Upper lobe of left lung (tissue), 4 donors: ENCODE measurements around the gene GPR12.

ENCODE experiments used
- CTCF ChIP-seq, 6 experiments: fragments of 450-650 bp in 4 of 6; fragments of 200-600 bp in 2 of 6; sonication (generic) in 2 of 6; IDR thresholded peaks; one replicate each; pipeline ENCODE4 v1.5.1; 2016 to 2019; ENCODE audit warnings: antibody characterized with exemption in 6 of 6
- POLR2AphosphoS5 ChIP-seq, 2 donors: sonication (generic); formaldehyde crosslinking; IDR thresholded peaks; one replicate each; pipeline ENCODE4 v1.5.1; 2017; ENCODE audit warnings: antibody characterized with exemption in 2 of 2

DNA sequence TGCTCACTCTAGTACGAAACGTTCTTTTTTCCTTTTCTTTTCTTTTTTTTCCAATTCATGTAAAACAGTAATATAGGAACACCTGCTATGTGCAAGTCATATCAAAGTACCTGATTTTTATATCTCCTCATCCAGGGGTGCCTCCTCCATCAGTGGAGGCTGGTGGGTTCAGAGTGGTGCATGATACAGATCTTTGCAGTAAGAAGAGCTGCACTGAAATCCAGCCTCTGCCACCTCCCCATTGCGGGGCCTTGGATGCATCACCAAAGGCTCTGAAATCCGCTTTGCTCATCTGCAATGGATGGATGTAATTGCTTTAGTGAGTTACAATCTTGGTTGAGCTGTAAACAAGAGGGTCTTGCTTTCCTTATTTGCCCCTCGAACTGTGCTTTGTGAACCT, 38.3 kb downstream of the GPR12 start:
- TF ChIP-seq POLR2AphosphoS5 (IDR thresholded peaks at IDR 0.05): no peak
- no peak for TF ChIP-seq CTCF (IDR thresholded peaks at IDR 0.05)
